HCT116 (cell line): ENCODE results near the gene LY6G6F. TPM values are rescaled to one million over a fixed set of nuclear protein-coding genes. Genes with fewer than 3 reads are reported as not detected.

Experiments
- ATAC-seq: fragments of 200-7000 bp; cut with Tn5 transposase; 2 replicates; pipeline ENCODE4 v1.9.1; 2020; ENCODE audit warnings: mild to moderate bottlenecking, moderate library complexity
- BruUV-seq: library from RNA; stranded (reverse); fragments of 400-500 nt; replicated peaks from 2 replicates; lab custom pipeline; 2021; lab: Mats Ljungman, UMichigan
- CTCF ChIA-PET: fragments of 300-600 bp; sonication (Branson Sonifier 250); formaldehyde crosslinking; loops from one replicate; lab custom pipeline; 2021; ENCODE audit warnings: antibody characterized with exemption; lab: Charles Lee
- POLR2A ChIA-PET: fragments of 300-600, 350-600 bp; sonication (Branson Sonifier 250); formaldehyde crosslinking; loops from one replicate; lab custom pipeline; 2021; ENCODE audit warnings: antibody characterized with exemption; lab: Charles Lee
- RAD21 ChIA-PET, 2 experiments: fragments of 300-600 bp; sonication (Branson Sonifier 250); formaldehyde crosslinking; loops; one replicate each; lab custom pipeline; 2023; ENCODE audit warnings: low total read pairs in 2 of 2; ENCODE audit not compliant: uncharacterized antibody in 2 of 2, unreplicated experiment in 2 of 2, low non-redundant PET in 1 of 2; lab: Charles Lee
- DNase-seq: peaks from one replicate; pipeline ENCODE4 v3.0.0-alpha.2; 2010; ENCODE audit warnings: low read depth, low spot score
- H2AFZ ChIP-seq: fragments of 200-600 bp; shearing (Covaris generic), sonication (generic); 2 replicates; pipeline ENCODE4 v1.6.1; 2017; ENCODE audit warnings: low read depth, mixed run types, mixed read lengths, antibody characterized with exemption, low read length; ENCODE audit not compliant: poor library complexity, severe bottlenecking
- H3K27ac ChIP-seq: 2 replicates; pipeline ENCODE4 v1.5.1; 2012; ENCODE audit warnings: low read depth, low read length
- H3K27me3 ChIP-seq: fragments of 200-600 bp; sonication (generic); 2 replicates; pipeline ENCODE4 v1.6.1; 2016; ENCODE audit warnings: mixed run types, low read length, mixed read lengths; ENCODE audit not compliant: insufficient read depth
- H3K36me3 ChIP-seq, 2 experiments: fragments of 200-500 bp in 1 of 2; fragments of 200-600 bp in 1 of 2; sonication (Bioruptor generic) in 1 of 2; sonication (generic) in 1 of 2; 2 replicates each; pipeline versions ENCODE4 v1.5.1 to v1.6.1; 2014 to 2016; ENCODE audit warnings: low read length in 2 of 2, inconsistent platforms in 1 of 2, mixed read lengths in 1 of 2, mixed run types in 1 of 2; ENCODE audit not compliant: insufficient read depth in 2 of 2, control insufficient read depth in 1 of 2
- H3K4me1 ChIP-seq, 2 experiments: fragments of 200-600 bp in 1 of 2; sonication (generic) in 1 of 2; 2 replicates each; pipeline versions ENCODE4 v1.5.1 to v1.6.1; 2012 to 2017; ENCODE audit warnings: low read length in 2 of 2, inconsistent platforms in 1 of 2, mild to moderate bottlenecking in 1 of 2, mixed read lengths in 1 of 2, mixed run types in 1 of 2, moderate library complexity in 1 of 2; ENCODE audit not compliant: insufficient read depth in 2 of 2, control insufficient read depth in 1 of 2
- H3K4me2 ChIP-seq: fragments of 200-600 bp; sonication (generic); 2 replicates; pipeline ENCODE4 v1.6.1; 2017; ENCODE audit warnings: mixed run types, low read length, mixed read lengths
- H3K4me3 ChIP-seq, 2 experiments: fragments of 200-600 bp in 1 of 2; sonication (generic) in 1 of 2; replicated peaks in 1 of 2; 2 replicates each; pipeline ENCODE4 v1.5.1; 2011 to 2016; ENCODE audit warnings: low read length in 2 of 2, control low read depth in 1 of 2, low read depth in 1 of 2, mild to moderate bottlenecking in 1 of 2, mixed read lengths in 1 of 2, mixed run types in 1 of 2
- H3K79me2 ChIP-seq: fragments of 200-600 bp; sonication (generic); 2 replicates; pipeline ENCODE4 v1.6.1; 2017; ENCODE audit warnings: mild to moderate bottlenecking, mixed run types, low read length, moderate library complexity, mixed read lengths; ENCODE audit not compliant: insufficient read depth
- H3K9ac ChIP-seq: fragments of 200-600 bp; sonication (generic); 2 replicates; pipeline ENCODE4 v1.6.1; 2016; ENCODE audit warnings: low read length, mixed read lengths
- H3K9me2 ChIP-seq: fragments of 200-600 bp; sonication (generic), shearing (Covaris generic); 2 replicates; pipeline ENCODE4 v1.6.1; 2017; ENCODE audit warnings: mixed run types, mild to moderate bottlenecking, moderate library complexity; ENCODE audit not compliant: insufficient read depth
- H3K9me3 ChIP-seq, 2 experiments: fragments of 200-500 bp in 1 of 2; fragments of 200-600 bp in 1 of 2; sonication (Bioruptor generic) in 1 of 2; sonication (generic) in 1 of 2; 2 replicates each; pipeline ENCODE4 v1.6.1; 2014 to 2017; ENCODE audit warnings: low read length in 2 of 2, mixed read lengths in 2 of 2, inconsistent platforms in 1 of 2, low read depth in 1 of 2, mild to moderate bottlenecking in 1 of 2, mixed run types in 1 of 2, moderate library complexity in 1 of 2; ENCODE audit not compliant: control insufficient read depth in 1 of 2, insufficient read depth in 1 of 2
- H4K20me1 ChIP-seq: fragments of 200-600 bp; sonication (generic), shearing (Covaris generic); 2 replicates; pipeline ENCODE4 v1.6.1; 2017; ENCODE audit warnings: mixed run types, mild to moderate bottlenecking, moderate library complexity; ENCODE audit not compliant: insufficient read depth
- CTCF ChIP-seq, 3 experiments: fragments of 200-600 bp in 1 of 3; sonication (generic) in 1 of 3; IDR thresholded peaks in 2 of 3; conservative IDR thresholded peaks in 1 of 3; 2 replicates each; pipeline ENCODE4 v1.5.1; 2012 to 2017; ENCODE audit warnings: low read depth in 2 of 3, low read length in 2 of 3, antibody characterized with exemption in 1 of 3, borderline replicate concordance in 1 of 3, control low read depth in 1 of 3, mild to moderate bottlenecking in 1 of 3, mixed read lengths in 1 of 3, mixed run types in 1 of 3, moderate library complexity in 1 of 3; ENCODE audit not compliant: insufficient read depth in 1 of 3
- EGR1 ChIP-seq: IDR thresholded peaks from 2 replicates; pipeline ENCODE4 v1.6.1; 2012; ENCODE audit warnings: low read depth
- ELF1 ChIP-seq: IDR thresholded peaks from 2 replicates; pipeline ENCODE4 v1.6.1; 2012; ENCODE audit warnings: low read depth, borderline replicate concordance
- EZH2 ChIP-seq: fragments of 200-600 bp; sonication (generic); IDR thresholded peaks from 2 replicates; pipeline ENCODE4 v1.6.1; 2017; ENCODE audit warnings: antibody characterized with exemption, mixed run types
- FOSL1 ChIP-seq: IDR thresholded peaks from 2 replicates; pipeline ENCODE4 v1.6.1; 2012; ENCODE audit warnings: low read depth
- POLR2A ChIP-seq: IDR thresholded peaks from 2 replicates; pipeline ENCODE4 v1.7.0; 2011; ENCODE audit warnings: borderline replicate concordance; ENCODE audit not compliant: insufficient read depth, insufficient read length; ENCODE audit errors: extremely low read depth
- POLR2AphosphoS5 ChIP-seq: IDR thresholded peaks from 2 replicates; pipeline ENCODE4 v1.6.1; 2011; ENCODE audit warnings: mild to moderate bottlenecking, low read depth, low read length, moderate library complexity
- RAD21 ChIP-seq: IDR thresholded peaks from 2 replicates; pipeline ENCODE4 v1.6.1; 2012; ENCODE audit warnings: low read depth, mild to moderate bottlenecking
- SP1 ChIP-seq: IDR thresholded peaks from 2 replicates; pipeline ENCODE4 v1.6.1; 2012; ENCODE audit warnings: low read depth
- TCF7L2 ChIP-seq: IDR thresholded peaks from 2 replicates; pipeline ENCODE4 v1.7.0; 2011; ENCODE audit warnings: borderline replicate concordance, inconsistent platforms; ENCODE audit not compliant: insufficient read depth, insufficient read length; ENCODE audit errors: extremely low read depth
- ZFX ChIP-seq: fragments of 450-650 bp; IDR thresholded peaks from 2 replicates; pipeline ENCODE4 v1.6.1; 2017
- intact Hi-C: fragments of 100-400 bp; cut with micrococcal nuclease; formaldehyde crosslinking; loops from 2 replicates; pipeline ENCODE4 v1.10.0; 2022
- total RNA-seq: library from RNA; stranded (reverse); gene quantifications from one replicate; pipeline ENCODE4 v1.2.1, GENCODE V29; 2021; ENCODE audit not compliant: unreplicated experiment
- TF ChIP-seq, protein P1 (sequence below): IDR thresholded peaks from 2 replicates; pipeline ENCODE4 v1.6.1; 2012
- TF ChIP-seq, protein P2 (sequence below): IDR thresholded peaks from 2 replicates; pipeline ENCODE4 v1.6.1; 2012
- TF ChIP-seq, protein P3 (sequence below): IDR thresholded peaks from 2 replicates; pipeline ENCODE4 v1.6.1; 2011; ENCODE audit warnings: mild to moderate bottlenecking, low read length, moderate library complexity; ENCODE audit not compliant: insufficient replicate concordance; ENCODE audit errors: extremely low read depth

The LY6G6F gene
- total RNA-seq, 1 experiment from 2014 or later = not detected

- Histone ChIP-seq H3K4me3 (no peak overlapping the region), H3K9me3 (no peaks in the 10 kb centered on the region), H3K9me2 (no peaks in the 10 kb centered on the region)
- intact Hi-C loops = no loop called here
- POLR2A ChIA-PET = no interaction called here
- RAD21 ChIA-PET = no interaction called here
- ATAC-seq = no peak
- CTCF ChIA-PET = no interaction called here
- TF ChIP-seq CTCF (IDR thresholded peaks at IDR 0.05 in 2 of 3, conservative IDR thresholded peaks at IDR 0.05 in 1 of 3; ENCODE audit: borderline replicate concordance in 1 of 3, insufficient read depth in 1 of 3, low read depth in 2 of 3, low read length in 2 of 3) (no peak), ELF1 (no peak), FOSL1 (no peak), SP1 (no peak), POLR2A (no peak)
- TF ChIP-seq, protein P1, sequence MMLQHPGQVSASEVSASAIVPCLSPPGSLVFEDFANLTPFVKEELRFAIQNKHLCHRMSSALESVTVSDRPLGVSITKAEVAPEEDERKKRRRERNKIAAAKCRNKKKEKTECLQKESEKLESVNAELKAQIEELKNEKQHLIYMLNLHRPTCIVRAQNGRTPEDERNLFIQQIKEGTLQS = no peak
- TF ChIP-seq, protein P2, sequence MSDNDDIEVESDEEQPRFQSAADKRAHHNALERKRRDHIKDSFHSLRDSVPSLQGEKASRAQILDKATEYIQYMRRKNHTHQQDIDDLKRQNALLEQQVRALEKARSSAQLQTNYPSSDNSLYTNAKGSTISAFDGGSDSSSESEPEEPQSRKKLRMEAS = no peak
- TF ChIP-seq, all 23 proteins: peak for 0
- BruUV-seq = no TSS peak
- H3K4me1 ChIP-seq = peaks cover 11 to 16% of the 10 kb centered on the region in 2 experiments
- no peaks in the 10 kb centered on the region for H4K20me1 ChIP-seq
- H3K27me3 ChIP-seq = no peaks in the 10 kb centered on the region
- H3K79me2 ChIP-seq = no peaks in the 10 kb centered on the region
- H3K4me2 ChIP-seq = no peak overlapping the region
- no peak overlapping the region for H2AFZ ChIP-seq
- H3K27ac ChIP-seq = no peak overlapping the region
- peaks cover 20 to 21% of the 10 kb centered on the region in 2 experiments; a peak in 3 of 4 replicates for H3K36me3 ChIP-seq
- no peak overlapping the region for H3K9ac ChIP-seq
- DNase-seq = no peak
These were observed 13.8 kb upstream of the LY6G6F start for GRCh38 chr6:31692886-31693285.

GRCh38 chr6:31693535-31693934 is 13.1 kb upstream of the LY6G6F start:
- no TSS peak for BruUV-seq
- Histone ChIP-seq H3K36me3 (peaks cover 16 to 17% of the 10 kb centered on the region in 2 experiments; a peak in 3 of 4 replicates), H3K4me1 (peaks cover 11 to 16% of the 10 kb centered on the region in 2 experiments), H3K27me3 (no peaks in the 10 kb centered on the region), H3K4me2 (no peak overlapping the region), H3K9ac (no peak overlapping the region), H3K4me3 (no peak overlapping the region), H2AFZ (no peak overlapping the region), H3K9me2 (no peaks in the 10 kb centered on the region), H3K27ac (no peak overlapping the region), H3K9me3 (no peaks in the 10 kb centered on the region), H3K79me2 (no peaks in the 10 kb centered on the region), H4K20me1 (no peaks in the 10 kb centered on the region)
- DNase-seq (no peak), ATAC-seq (no peak)
- ChIA-PET POLR2A (no interaction called here), CTCF (interaction anchor here (0.7 kb wide), 1 partner anchor 76 kb away, joined by 3 read pairs; no protein-coding TSS in a partner anchor), RAD21 (no interaction called here)
- intact Hi-C loops = no loop called here
- TF ChIP-seq POLR2A (no peak), CTCF (IDR thresholded peaks at IDR 0.05 in 2 of 3, conservative IDR thresholded peaks at IDR 0.05 in 1 of 3; ENCODE audit: borderline replicate concordance in 1 of 3, insufficient read depth in 1 of 3, low read depth in 2 of 3, low read length in 2 of 3) (no peak), EGR1 (no peak), POLR2AphosphoS5 (no peak), RAD21 (no peak), TCF7L2 (no peak), ZFX (no peak), EZH2 (no peak)
- TF ChIP-seq, protein P3, sequence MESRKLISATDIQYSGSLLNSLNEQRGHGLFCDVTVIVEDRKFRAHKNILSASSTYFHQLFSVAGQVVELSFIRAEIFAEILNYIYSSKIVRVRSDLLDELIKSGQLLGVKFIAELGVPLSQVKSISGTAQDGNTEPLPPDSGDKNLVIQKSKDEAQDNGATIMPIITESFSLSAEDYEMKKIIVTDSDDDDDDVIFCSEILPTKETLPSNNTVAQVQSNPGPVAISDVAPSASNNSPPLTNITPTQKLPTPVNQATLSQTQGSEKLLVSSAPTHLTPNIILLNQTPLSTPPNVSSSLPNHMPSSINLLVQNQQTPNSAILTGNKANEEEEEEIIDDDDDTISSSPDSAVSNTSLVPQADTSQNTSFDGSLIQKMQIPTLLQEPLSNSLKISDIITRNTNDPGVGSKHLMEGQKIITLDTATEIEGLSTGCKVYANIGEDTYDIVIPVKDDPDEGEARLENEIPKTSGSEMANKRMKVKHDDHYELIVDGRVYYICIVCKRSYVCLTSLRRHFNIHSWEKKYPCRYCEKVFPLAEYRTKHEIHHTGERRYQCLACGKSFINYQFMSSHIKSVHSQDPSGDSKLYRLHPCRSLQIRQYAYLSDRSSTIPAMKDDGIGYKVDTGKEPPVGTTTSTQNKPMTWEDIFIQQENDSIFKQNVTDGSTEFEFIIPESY = no peak
